GM20000 (cell line): ENCODE data around the gene NR1H4.
"Not testable (repeated sequence)": the region's sequence is repeated elsewhere in the genome, so short reads cannot be mapped to it uniquely, and the experiment has no call there.

ENCODE experiments used
- DNase-seq: peaks from one replicate; pipeline ENCODE4 v3.0.0; 2012; ENCODE audit warnings: low spot score
- CTCF ChIP-seq: IDR thresholded peaks from 2 replicates; pipeline ENCODE4 v1.5.1; 2012; ENCODE audit warnings: mild to moderate bottlenecking, control low read depth; ENCODE audit errors: extremely low read depth, missing control alignments

Gene NR1H4

DNA sequence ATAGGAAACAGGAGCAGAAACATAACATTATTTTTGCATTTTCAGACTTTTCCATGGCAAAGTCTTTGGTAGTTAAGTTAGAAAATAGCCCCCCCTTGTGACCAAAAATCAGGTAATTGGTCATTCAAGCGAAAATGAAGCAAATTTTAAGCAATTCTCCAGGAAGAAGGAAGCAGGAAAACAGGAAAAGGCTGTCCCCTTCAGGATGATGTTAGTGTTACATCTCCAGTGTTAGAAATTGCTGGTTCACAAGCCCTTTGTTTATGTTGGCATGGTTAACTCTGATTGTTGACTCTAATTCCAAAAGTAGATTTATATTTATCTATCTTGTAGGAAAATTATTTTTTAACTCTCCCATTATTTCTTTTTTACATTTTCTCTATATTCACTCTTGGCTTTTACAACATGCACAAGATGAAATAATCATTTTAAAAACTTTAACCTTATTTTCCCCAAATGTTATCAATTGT is 81.0 kb downstream of the NR1H4 start:
- peak; percentile 31 for DNase-seq
- TF ChIP-seq CTCF = peak; percentile 14

DNA sequence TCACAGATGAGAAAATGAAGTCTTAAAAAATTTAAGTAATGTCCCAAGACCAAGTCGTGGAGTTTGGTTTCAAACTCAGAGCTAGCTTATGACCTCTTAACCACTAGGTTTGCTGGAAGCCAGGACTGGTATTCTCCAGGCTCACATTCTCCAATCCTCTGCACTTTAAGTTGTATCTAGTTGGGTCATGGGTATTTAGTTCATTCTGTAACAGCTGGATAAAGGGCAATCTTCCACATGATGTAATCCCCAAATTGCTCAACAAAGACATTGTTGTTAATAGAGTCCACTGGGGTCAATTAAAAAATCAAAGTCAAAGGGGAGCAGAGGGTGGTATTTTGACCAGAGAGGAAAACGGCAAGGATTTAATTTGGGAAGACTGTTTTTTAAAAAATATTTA is 82.1 kb downstream of the NR1H4 start:
- no peak for DNase-seq
- no peak for TF ChIP-seq CTCF

- TF ChIP-seq CTCF = no peak
- no peak for DNase-seq
Measured at GRCh38 chr12:100557357-100557756, 83.7 kb downstream of the NR1H4 start.

- not testable (repeated sequence) for DNase-seq
Measured at GRCh38 chr12:100559261-100559660, 85.6 kb downstream of the NR1H4 start.

DNA sequence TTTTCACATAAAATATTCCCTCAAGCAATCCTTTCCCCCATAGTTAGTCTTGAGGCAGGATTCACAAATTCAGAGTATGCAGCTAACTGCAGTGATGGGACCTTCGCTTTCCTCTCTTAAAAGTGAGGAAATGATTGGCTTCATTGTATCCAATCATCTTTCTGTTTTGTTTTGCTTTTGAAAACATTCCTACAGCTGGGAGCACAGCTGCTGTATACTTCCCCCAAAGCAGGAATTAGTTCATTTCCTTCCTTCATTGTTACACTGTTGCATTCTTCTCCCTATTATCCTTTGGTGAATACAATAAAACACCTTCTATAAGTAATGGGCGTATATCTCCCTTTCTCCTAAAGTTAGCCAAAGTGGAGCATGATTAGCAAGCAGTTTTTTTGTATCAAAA is 90.4 kb downstream of the NR1H4 start:
- TF ChIP-seq CTCF = no peak
- no peak for DNase-seq

DNA sequence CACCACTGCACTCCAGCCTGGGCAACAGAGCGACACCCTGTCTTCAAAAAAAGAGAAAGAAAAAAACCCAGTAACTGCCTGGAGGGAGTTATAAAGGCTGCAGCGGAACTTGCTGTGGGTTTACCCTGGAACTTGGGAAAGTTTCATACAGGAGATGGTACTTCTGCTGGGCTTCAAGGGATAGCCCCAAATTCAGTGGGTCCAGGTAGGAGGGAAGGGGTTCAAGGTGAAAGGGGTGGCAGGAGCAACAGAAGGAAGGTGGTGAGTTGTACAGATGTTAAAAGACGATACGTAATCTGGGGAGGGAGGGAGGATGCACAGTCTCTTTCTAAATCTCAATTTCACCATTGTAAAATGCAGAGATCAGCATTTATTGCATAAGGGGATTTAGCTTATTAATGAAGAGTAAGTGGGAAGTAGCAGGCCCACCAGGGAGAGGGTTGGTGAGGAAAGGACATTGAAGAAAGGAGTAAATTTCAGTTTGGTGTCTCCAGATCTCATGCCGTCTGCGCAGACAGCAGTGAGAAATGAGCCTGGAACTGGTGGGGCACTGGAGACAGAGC is 91.3 kb downstream of the NR1H4 start:
- no peak for TF ChIP-seq CTCF
- no peak for DNase-seq

DNA sequence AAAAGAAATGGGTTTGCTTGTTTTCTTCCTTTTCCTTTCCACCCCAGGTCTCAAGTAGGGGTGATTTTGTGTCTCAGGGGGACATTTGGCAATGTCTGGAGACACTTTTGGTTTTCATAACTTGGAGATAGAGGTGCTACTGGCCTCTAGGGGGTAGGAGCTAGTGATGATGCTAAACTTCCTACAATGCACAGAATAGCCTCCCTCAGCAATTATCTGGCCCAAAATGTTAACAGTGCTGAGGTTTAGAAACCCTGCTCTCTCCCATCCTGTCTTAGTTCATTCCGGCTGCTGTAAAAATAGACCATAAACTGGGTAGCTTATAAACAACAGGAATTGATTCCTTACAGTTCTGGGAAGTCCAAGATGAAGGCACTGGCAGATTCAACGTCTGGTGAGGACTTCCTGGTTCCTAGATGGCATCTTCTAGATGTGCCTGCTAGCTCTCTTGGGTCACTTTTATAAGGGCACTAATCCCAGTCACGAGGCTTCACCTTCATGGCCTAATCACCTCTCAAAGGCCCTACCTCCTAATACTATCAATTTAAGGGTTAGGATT is 92.4 kb downstream of the NR1H4 start:
- no peak for TF ChIP-seq CTCF
- no peak for DNase-seq
